ENCODE data around the gene SPAG6. TPM values are rescaled to one million over a fixed set of nuclear protein-coding genes. Genes with fewer than 3 reads are reported as not detected.

The SPAG6 gene
- total and polyA plus RNA-seq, 9 of the 15 experiments (the other 6 are each of a cell fraction or from before 2014, with no cell fraction given) = 3.5 to 23.1 (median 11.8) TPM

GRCh38 chr10:22427101-22427500 is 81.8 kb downstream of the SPAG6 start (continued):
- TF ChIP-seq, protein P1, sequence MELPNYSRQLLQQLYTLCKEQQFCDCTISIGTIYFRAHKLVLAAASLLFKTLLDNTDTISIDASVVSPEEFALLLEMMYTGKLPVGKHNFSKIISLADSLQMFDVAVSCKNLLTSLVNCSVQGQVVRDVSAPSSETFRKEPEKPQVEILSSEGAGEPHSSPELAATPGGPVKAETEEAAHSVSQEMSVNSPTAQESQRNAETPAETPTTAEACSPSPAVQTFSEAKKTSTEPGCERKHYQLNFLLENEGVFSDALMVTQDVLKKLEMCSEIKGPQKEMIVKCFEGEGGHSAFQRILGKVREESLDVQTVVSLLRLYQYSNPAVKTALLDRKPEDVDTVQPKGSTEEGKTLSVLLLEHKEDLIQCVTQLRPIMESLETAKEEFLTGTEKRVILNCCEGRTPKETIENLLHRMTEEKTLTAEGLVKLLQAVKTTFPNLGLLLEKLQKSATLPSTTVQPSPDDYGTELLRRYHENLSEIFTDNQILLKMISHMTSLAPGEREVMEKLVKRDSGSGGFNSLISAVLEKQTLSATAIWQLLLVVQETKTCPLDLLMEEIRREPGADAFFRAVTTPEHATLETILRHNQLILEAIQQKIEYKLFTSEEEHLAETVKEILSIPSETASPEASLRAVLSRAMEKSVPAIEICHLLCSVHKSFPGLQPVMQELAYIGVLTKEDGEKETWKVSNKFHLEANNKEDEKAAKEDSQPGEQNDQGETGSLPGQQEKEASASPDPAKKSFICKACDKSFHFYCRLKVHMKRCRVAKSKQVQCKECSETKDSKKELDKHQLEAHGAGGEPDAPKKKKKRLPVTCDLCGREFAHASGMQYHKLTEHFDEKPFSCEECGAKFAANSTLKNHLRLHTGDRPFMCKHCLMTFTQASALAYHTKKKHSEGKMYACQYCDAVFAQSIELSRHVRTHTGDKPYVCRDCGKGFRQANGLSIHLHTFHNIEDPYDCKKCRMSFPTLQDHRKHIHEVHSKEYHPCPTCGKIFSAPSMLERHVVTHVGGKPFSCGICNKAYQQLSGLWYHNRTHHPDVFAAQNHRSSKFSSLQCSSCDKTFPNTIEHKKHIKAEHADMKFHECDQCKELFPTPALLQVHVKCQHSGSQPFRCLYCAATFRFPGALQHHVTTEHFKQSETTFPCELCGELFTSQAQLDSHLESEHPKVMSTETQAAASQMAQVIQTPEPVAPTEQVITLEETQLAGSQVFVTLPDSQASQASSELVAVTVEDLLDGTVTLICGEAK (IDR thresholded peaks at IDR 0.05) = no peak
- TF ChIP-seq, protein P1 (CRISPR knock-in tag; IDR thresholded peaks at IDR 0.05) = no peak
- TF ChIP-seq SMC3 (conservative IDR thresholded peaks at IDR 0.05; ENCODE audit: insufficient read depth, low read depth, low read length) (no peak), KAT8 (IDR thresholded peaks at IDR 0.05; ENCODE audit: low read depth) (no peak)
- TF ChIP-seq, protein P2, sequence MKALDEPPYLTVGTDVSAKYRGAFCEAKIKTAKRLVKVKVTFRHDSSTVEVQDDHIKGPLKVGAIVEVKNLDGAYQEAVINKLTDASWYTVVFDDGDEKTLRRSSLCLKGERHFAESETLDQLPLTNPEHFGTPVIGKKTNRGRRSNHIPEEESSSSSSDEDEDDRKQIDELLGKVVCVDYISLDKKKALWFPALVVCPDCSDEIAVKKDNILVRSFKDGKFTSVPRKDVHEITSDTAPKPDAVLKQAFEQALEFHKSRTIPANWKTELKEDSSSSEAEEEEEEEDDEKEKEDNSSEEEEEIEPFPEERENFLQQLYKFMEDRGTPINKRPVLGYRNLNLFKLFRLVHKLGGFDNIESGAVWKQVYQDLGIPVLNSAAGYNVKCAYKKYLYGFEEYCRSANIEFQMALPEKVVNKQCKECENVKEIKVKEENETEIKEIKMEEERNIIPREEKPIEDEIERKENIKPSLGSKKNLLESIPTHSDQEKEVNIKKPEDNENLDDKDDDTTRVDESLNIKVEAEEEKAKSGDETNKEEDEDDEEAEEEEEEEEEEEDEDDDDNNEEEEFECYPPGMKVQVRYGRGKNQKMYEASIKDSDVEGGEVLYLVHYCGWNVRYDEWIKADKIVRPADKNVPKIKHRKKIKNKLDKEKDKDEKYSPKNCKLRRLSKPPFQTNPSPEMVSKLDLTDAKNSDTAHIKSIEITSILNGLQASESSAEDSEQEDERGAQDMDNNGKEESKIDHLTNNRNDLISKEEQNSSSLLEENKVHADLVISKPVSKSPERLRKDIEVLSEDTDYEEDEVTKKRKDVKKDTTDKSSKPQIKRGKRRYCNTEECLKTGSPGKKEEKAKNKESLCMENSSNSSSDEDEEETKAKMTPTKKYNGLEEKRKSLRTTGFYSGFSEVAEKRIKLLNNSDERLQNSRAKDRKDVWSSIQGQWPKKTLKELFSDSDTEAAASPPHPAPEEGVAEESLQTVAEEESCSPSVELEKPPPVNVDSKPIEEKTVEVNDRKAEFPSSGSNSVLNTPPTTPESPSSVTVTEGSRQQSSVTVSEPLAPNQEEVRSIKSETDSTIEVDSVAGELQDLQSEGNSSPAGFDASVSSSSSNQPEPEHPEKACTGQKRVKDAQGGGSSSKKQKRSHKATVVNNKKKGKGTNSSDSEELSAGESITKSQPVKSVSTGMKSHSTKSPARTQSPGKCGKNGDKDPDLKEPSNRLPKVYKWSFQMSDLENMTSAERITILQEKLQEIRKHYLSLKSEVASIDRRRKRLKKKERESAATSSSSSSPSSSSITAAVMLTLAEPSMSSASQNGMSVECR (CRISPR knock-in tag; IDR thresholded peaks at IDR 0.05) = no peak
